Uterus (tissue), 2 donors: ENCODE results near the gene PHF2.

Experiments
- CTCF ChIP-seq, 4 experiments: fragments of 200-600 bp in 2 of 4; fragments of 450-650 bp in 2 of 4; sonication (generic) in 2 of 4; IDR thresholded peaks; one replicate each; pipeline ENCODE4 v1.5.1; 2016 to 2019; ENCODE audit warnings: antibody characterized with exemption in 4 of 4, mild to moderate bottlenecking in 2 of 4, moderate library complexity in 1 of 4
- POLR2A ChIP-seq, 2 donors: fragments of 450-650 bp; IDR thresholded peaks; one replicate each; pipeline ENCODE4 v1.6.1; 2016; ENCODE audit warnings: antibody characterized with exemption in 2 of 2, mild to moderate bottlenecking in 1 of 2, moderate library complexity in 1 of 2

- TF ChIP-seq CTCF (IDR thresholded peaks at IDR 0.05) (no peak), POLR2A (IDR thresholded peaks at IDR 0.05) (no peak)
Observed at GRCh38 chr9:93546356-93546755, 30.0 kb upstream of the PHF2 start.
